ENCODE data around the gene RPS3.

The RPS3 gene

DNA sequence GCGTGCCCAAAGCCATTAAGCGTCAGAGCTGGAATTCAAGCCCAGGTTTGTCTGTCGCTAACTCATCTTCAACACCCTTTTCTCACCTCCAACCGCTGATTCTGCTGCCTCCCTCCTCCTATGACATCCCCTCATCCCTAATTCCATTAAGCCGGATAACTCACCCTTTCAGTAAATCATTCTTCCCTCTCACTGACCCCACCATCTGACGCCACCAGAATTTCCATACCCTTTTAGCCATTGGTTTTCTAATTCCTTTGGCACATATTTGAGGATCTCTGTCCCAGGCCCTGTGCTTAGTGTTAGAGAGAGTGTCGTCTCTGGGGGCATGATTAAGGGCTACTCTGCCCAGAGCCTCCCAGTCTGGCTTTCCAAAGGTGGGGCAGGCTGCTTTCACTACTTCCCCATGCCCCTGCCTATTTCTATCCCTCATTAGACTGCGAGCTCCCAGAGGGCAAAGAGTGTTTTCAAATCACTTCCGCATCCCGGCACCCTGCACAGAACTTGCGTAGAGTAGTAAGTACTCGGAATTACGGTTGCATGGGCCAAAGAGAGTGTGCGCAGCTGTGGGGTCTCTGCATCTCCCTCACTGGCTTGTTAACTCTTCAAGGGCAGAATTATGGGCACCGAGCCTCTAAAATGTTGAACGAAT, 29.8 kb downstream of the RPS3 start:
- no peak for DNase-seq (ENCODE audit: extremely low read depth, insufficient read length)
- Histone ChIP-seq H3K36me3 (ENCODE audit: control insufficient read depth, insufficient read depth, low read length) (no peaks in the 10 kb centered on the region), H3K4me3 (replicated peaks; ENCODE audit: low read depth, low read length) (no peak overlapping the region), H3K27me3 (replicated peaks; ENCODE audit: control insufficient read depth, insufficient read depth, low read length) (peaks cover 2% of the 10 kb centered on the region)
- TF ChIP-seq, protein P1, sequence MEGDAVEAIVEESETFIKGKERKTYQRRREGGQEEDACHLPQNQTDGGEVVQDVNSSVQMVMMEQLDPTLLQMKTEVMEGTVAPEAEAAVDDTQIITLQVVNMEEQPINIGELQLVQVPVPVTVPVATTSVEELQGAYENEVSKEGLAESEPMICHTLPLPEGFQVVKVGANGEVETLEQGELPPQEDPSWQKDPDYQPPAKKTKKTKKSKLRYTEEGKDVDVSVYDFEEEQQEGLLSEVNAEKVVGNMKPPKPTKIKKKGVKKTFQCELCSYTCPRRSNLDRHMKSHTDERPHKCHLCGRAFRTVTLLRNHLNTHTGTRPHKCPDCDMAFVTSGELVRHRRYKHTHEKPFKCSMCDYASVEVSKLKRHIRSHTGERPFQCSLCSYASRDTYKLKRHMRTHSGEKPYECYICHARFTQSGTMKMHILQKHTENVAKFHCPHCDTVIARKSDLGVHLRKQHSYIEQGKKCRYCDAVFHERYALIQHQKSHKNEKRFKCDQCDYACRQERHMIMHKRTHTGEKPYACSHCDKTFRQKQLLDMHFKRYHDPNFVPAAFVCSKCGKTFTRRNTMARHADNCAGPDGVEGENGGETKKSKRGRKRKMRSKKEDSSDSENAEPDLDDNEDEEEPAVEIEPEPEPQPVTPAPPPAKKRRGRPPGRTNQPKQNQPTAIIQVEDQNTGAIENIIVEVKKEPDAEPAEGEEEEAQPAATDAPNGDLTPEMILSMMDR (IDR thresholded peaks at IDR 0.05; ENCODE audit: insufficient read depth, low read length, poor library complexity, severe bottlenecking), result no peak

GRCh38 chr11:75429641-75429901, 30.3 kb downstream of the RPS3 start:
- H3K36me3 ChIP-seq (ENCODE audit: control insufficient read depth, insufficient read depth, low read length), result no peaks in the 10 kb centered on the region
- H3K27me3 ChIP-seq (replicated peaks; ENCODE audit: control insufficient read depth, insufficient read depth, low read length), result peaks cover 2% of the 10 kb centered on the region
- no peak overlapping the region for H3K4me3 ChIP-seq (replicated peaks; ENCODE audit: low read depth, low read length)
- TF ChIP-seq, protein P1 (IDR thresholded peaks at IDR 0.05; ENCODE audit: insufficient read depth, low read length, poor library complexity, severe bottlenecking), result no peak
- no peak for DNase-seq (ENCODE audit: extremely low read depth, insufficient read length)

DNA sequence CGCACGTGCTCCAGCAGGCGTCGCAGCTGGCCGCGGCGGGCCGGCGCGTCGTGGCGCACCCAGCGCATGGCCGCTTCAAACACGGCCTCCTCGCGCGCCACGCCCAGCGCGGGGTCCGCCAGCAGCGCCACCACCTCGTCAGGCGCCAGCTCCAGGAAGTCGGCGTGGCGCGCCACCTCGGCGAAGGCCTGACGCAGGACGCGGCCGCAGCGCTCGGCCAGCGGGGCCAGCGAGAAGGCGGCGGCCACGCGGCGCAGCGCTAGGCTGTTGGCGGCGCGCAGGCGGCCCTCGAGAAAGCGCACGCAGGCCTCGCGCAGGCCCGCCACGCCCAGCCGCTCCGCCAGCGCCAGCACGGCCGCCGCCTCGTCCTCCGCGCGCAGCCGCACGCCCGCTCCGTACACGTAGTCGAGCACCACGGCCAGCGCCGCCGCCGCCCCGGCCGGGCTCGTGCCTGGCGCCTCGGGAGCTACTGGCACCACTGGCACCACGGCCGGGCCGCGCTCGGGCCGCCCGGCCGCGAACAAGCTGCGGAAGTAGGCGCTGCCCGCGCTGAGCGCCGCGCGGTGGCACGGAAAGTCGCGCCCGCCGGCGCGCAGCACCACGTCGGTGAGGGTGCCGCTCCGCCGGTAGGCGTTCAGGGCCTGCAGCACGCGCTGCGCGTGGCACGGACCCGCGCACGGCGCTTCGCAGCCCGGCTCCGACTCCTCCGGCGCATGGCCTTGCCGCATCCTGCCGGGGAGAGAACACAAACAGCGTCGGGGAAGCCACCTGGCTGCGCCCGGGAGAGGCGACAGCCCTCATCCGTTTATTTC, 30.8 kb downstream of the RPS3 start:
- Histone ChIP-seq H3K27me3 (replicated peaks; ENCODE audit: control insufficient read depth, insufficient read depth, low read length) (peaks cover 2% of the 10 kb centered on the region), H3K36me3 (ENCODE audit: control insufficient read depth, insufficient read depth, low read length) (no peaks in the 10 kb centered on the region), H3K4me3 (replicated peaks; ENCODE audit: low read depth, low read length) (peak overlapping the region; percentile 34)
- TF ChIP-seq, protein P1 (IDR thresholded peaks at IDR 0.05; ENCODE audit: insufficient read depth, low read length, poor library complexity, severe bottlenecking), result no peak
- DNase-seq (ENCODE audit: extremely low read depth, insufficient read length), result peak; percentile 78

GRCh38 chr11:75430714-75431532, 31.6 kb downstream of the RPS3 start:
- TF ChIP-seq, protein P1 (IDR thresholded peaks at IDR 0.05; ENCODE audit: insufficient read depth, low read length, poor library complexity, severe bottlenecking), result no peak
- Histone ChIP-seq H3K36me3 (ENCODE audit: control insufficient read depth, insufficient read depth, low read length) (no peaks in the 10 kb centered on the region), H3K27me3 (replicated peaks; ENCODE audit: control insufficient read depth, insufficient read depth, low read length) (peaks cover 2% of the 10 kb centered on the region), H3K4me3 (replicated peaks; ENCODE audit: low read depth, low read length) (peak overlapping the region; percentile 34)
- DNase-seq (ENCODE audit: extremely low read depth, insufficient read length), result no peak

GRCh38 chr11:75431533-75432525, 32.5 kb downstream of the RPS3 start:
- Histone ChIP-seq H3K4me3 (replicated peaks; ENCODE audit: low read depth, low read length) (no peak overlapping the region), H3K36me3 (ENCODE audit: control insufficient read depth, insufficient read depth, low read length) (no peaks in the 10 kb centered on the region), H3K27me3 (replicated peaks; ENCODE audit: control insufficient read depth, insufficient read depth, low read length) (peaks cover 2% of the 10 kb centered on the region)
- DNase-seq (ENCODE audit: extremely low read depth, insufficient read length), result no peak
- TF ChIP-seq, protein P1 (IDR thresholded peaks at IDR 0.05; ENCODE audit: insufficient read depth, low read length, poor library complexity, severe bottlenecking), result no peak
